Heart right ventricle (tissue), 16 donors: ENCODE results near the gene PIGBOS1. TPM values are rescaled to one million over a fixed set of nuclear protein-coding genes. Genes with fewer than 3 reads are reported as not detected.

Source experiments
- ATAC-seq, 8 donors: fragments of 200-7000 bp; cut with Tn5 transposase; one replicate each; pipeline ENCODE4 v1.9.1; 2020; ENCODE audit warnings: mild to moderate bottlenecking in 8 of 8, moderate library complexity in 8 of 8, moderate number of reproducible peaks in 1 of 8
- DNase-seq, 2 donors: peaks; one replicate each; pipeline ENCODE4 v3.0.0-alpha.2; 2020
- H3K27ac ChIP-seq, 10 donors: fragments of 200-600 bp; sonication (generic) in 2 of 10; one replicate each; pipeline versions ENCODE4 v1.5.0 to v1.8.0; 2020 to 2022; ENCODE audit warnings: mild to moderate bottlenecking in 3 of 10
- H3K27me3 ChIP-seq, 7 donors: fragments of 200-600 bp; one replicate each; pipeline ENCODE4 v1.8.0; 2021 to 2022; ENCODE audit warnings: mild to moderate bottlenecking in 2 of 7
- H3K36me3 ChIP-seq, 9 donors: fragments of 200-600 bp; sonication (generic) in 1 of 9; one replicate each; pipeline versions ENCODE4 v1.5.0 to v1.8.0; 2020 to 2022; ENCODE audit warnings: mild to moderate bottlenecking in 2 of 9
- H3K4me1 ChIP-seq, 9 donors: fragments of 200-600 bp; sonication (generic) in 1 of 9; one replicate each; pipeline versions ENCODE4 v1.5.0 to v1.8.0; 2020 to 2022; ENCODE audit warnings: mild to moderate bottlenecking in 4 of 9
- H3K4me3 ChIP-seq, 10 donors: fragments of 200-600 bp; sonication (generic) in 2 of 10; one replicate each; pipeline versions ENCODE4 v1.5.0 to v1.8.0; 2020 to 2022; ENCODE audit warnings: mild to moderate bottlenecking in 7 of 10, moderate library complexity in 2 of 10
- H3K9me3 ChIP-seq, 11 donors: fragments of 200-600 bp in 10 of 11; sonication (generic) in 2 of 11; one replicate each; pipeline versions ENCODE4 v1.5.0 to v1.8.0; 2013 to 2022; ENCODE audit warnings: mild to moderate bottlenecking in 2 of 11, control low read depth in 1 of 11, moderate library complexity in 1 of 11
- CTCF ChIP-seq, 9 donors: fragments of 200-600 bp; sonication (generic) in 2 of 9; IDR thresholded peaks; one replicate each; pipeline versions ENCODE4 v1.5.0 to v1.8.0; 2021 to 2022; ENCODE audit warnings: antibody characterized with exemption in 9 of 9, mild to moderate bottlenecking in 5 of 9, moderate library complexity in 1 of 9
- WGBS, 2 donors: extraction: QIAGEN DNeasy Blood & Tissue Kit; methylation state at CpG; one replicate each; pipeline ENCODE4 v1.1.7; 2013; ENCODE audit warnings: inconsistent platforms in 1 of 2; 5-methylcytosine and 5-hydroxymethylcytosine counted together
- intact Hi-C, 10 donors: fragments of 100-400 bp; cut with DNase I; formaldehyde crosslinking; loops; one replicate each; pipeline versions ENCODE4 v1.11.1 to v1.14.2; 2022
- polyA plus RNA-seq, 2 donors: library from polyadenylated mRNA; stranded (reverse); fragments of 200-250 nt; gene quantifications; one replicate each; pipeline ENCODE4 v1.2.3, GENCODE V29; 2013
- total RNA-seq, 10 donors: library from RNA; stranded (reverse); fragmentation: NEBNext Ultra II Directional in 3 of 10; extraction: Animal tissue kit (Norgen Biotek cat#: 25700) in 3 of 10; gene quantifications; one replicate each; pipeline versions ENCODE4 v1.2.1 to v1.2.4, GENCODE V29; 2021 to 2023
- donor health status: Arrhythmogenic right ventricular cardiomyopathy.
- donor health status: ischemic (EF 13 %, LVEDD 7.1; RV severe dilation, severe dysfunction).
- donor health status: healthy with polysubstance abuse.
- donor health status: DM: no; HTN: yes; CAD: no.
- donor health status: DM: no; HTN: no; CAD: no.
- donor health status: ischemic (EF 25% LVEDD 6.9; RV normal size, moderate dysfunction).
- donor health status: ischemic (EF 25% LVEDD 5.7; RV mildly dilated, moderate dysfunction).
- donor health status: healthy.
- donor health status: DM: yes; HTN: yes; CAD: no.
- donor health status: Ischemic cardiomyopathy.
- donor health status: ischemic (EF 35%, LVEDD 5.7; RV mildly dilated, moderate dysfunction).
- donor health status: nonischemic (EF 11% LVEDD 7.7; RV severe dilation, severe dysfunction).
- donor health status: DM: yes; HTN: yes; CAD: no.
- donor health status: PGD.
- donor health status: ischemic (EF 29% LVEDD 5.4; RV normal size, mild dysfunction).
- donor health status: nonischemic (EF 23%, LVEDD 6.1; RV moderate dilation, normal function).

Gene PIGBOS1
- total and polyA plus RNA-seq, 12 donors: 3.3 to 20.5 (median 7.6) TPM

- intact Hi-C loops: no loop called here
- WGBS, 2 donors: 82 to 91% methylated on average over 2 of the region's 2 CpGs
- no peaks in the 10 kb centered on the region for H3K9me3 ChIP-seq
- DNase-seq (no peak), ATAC-seq (no peak)
- TF ChIP-seq CTCF (IDR thresholded peaks at IDR 0.05): no peak
- no peak overlapping the region for H3K27ac ChIP-seq
- H3K27me3 ChIP-seq: no peaks in the 10 kb centered on the region
- no peak overlapping the region for H3K4me3 ChIP-seq
- peaks cover 0 to 4% (median 0%) of the 10 kb centered on the region in 9 donors for H3K4me1 ChIP-seq
- peaks cover 0 to 87% (median 4%) of the 10 kb centered on the region in 9 donors for H3K36me3 ChIP-seq
Measured at GRCh38 chr15:55343168-55343567, 24.2 kb upstream of the PIGBOS1 start.

- Histone ChIP-seq H3K27me3 (no peaks in the 10 kb centered on the region), H3K27ac (no peak overlapping the region), H3K36me3 (peaks cover 0 to 96% (median 5%) of the 10 kb centered on the region in 9 donors), H3K4me1 (no peaks in the 10 kb centered on the region), H3K4me3 (no peak overlapping the region), H3K9me3 (no peaks in the 10 kb centered on the region)
- ATAC-seq (no peak), DNase-seq (no peak)
- TF ChIP-seq CTCF (IDR thresholded peaks at IDR 0.05): no peak
- 78 to 93% methylated on average over 1 of the region's 1 CpG for WGBS, 2 donors
- intact Hi-C loops: no loop called here
Measured at GRCh38 chr15:55337160-55337559, 18.2 kb upstream of the PIGBOS1 start.

GRCh38 chr15:55334997-55335396, 16.1 kb upstream of the PIGBOS1 start:
- H3K36me3 ChIP-seq: peaks cover 0 to 99% (median 5%) of the 10 kb centered on the region in 9 donors

GRCh38 chr15:55334371-55334770, 15.4 kb upstream of the PIGBOS1 start:
- no peak for TF ChIP-seq CTCF (IDR thresholded peaks at IDR 0.05)

More at GRCh38 chr15:55334997-55335396, 16.1 kb upstream of the PIGBOS1 start:
- DNase-seq (no peak), ATAC-seq (no peak)
- 91 to 98% methylated on average over 1 of the region's 1 CpG for WGBS, 2 donors
- intact Hi-C loops: no loop called here
- Histone ChIP-seq H3K4me3 (no peak overlapping the region), H3K27ac (no peak overlapping the region), H3K9me3 (no peaks in the 10 kb centered on the region), H3K27me3 (no peaks in the 10 kb centered on the region), H3K4me1 (no peaks in the 10 kb centered on the region)
- TF ChIP-seq CTCF (IDR thresholded peaks at IDR 0.05): no peak

More at GRCh38 chr15:55334371-55334770, 15.4 kb upstream of the PIGBOS1 start:
- Histone ChIP-seq H3K36me3 (peaks cover 0 to 99% (median 6%) of the 10 kb centered on the region in 9 donors), H3K9me3 (no peaks in the 10 kb centered on the region), H3K4me3 (no peak overlapping the region), H3K4me1 (no peaks in the 10 kb centered on the region), H3K27me3 (no peaks in the 10 kb centered on the region), H3K27ac (no peak overlapping the region)
- intact Hi-C loops: no loop called here
- DNase-seq (no peak), ATAC-seq (no peak)
- 96 to 97% methylated on average over 5 of the region's 5 CpGs for WGBS, 2 donors
